GM23338 (cell line): Measurements from ENCODE around the gene PLEK. TPM values are rescaled to one million over a fixed set of nuclear protein-coding genes. Genes with fewer than 3 reads are reported as not detected.

Experiments used
- ATAC-seq: fragments of 200-7000 bp; cut with Tn5 transposase; 3 replicates; pipeline ENCODE4 v1.9.1; 2020
- DNase-seq: peaks from one replicate; pipeline ENCODE4 v3.0.0-alpha.2; 2015; ENCODE audit warnings: low spot score
- H2AFZ ChIP-seq: fragments of 200-600 bp; sonication (generic); 2 replicates; pipeline ENCODE4 v1.8.0; 2016; ENCODE audit warnings: antibody characterized with exemption, mild to moderate bottlenecking, moderate library complexity
- H3F3A ChIP-seq: fragments of 200-600 bp; sonication (generic); replicated peaks from 2 replicates; pipeline ENCODE4 v1.8.0; 2017; ENCODE audit warnings: antibody characterized with exemption, mixed run types, low read depth
- H3K27ac ChIP-seq: fragments of 200-600 bp; sonication (generic); 2 replicates; pipeline ENCODE4 v1.6.1; 2016; ENCODE audit warnings: low read depth
- H3K27me3 ChIP-seq: fragments of 200-600 bp; sonication (generic); 2 replicates; pipeline ENCODE4 v1.8.0; 2016; ENCODE audit warnings: mild to moderate bottlenecking, mixed run types, moderate library complexity; ENCODE audit not compliant: insufficient read depth
- H3K36me3 ChIP-seq: fragments of 200-600 bp; sonication (generic); 2 replicates; pipeline ENCODE4 v1.8.0; 2016; ENCODE audit warnings: mild to moderate bottlenecking; ENCODE audit not compliant: insufficient read depth
- H3K4me1 ChIP-seq: fragments of 200-600 bp; sonication (generic); 2 replicates; pipeline ENCODE4 v1.8.0; 2016; ENCODE audit warnings: mild to moderate bottlenecking, moderate library complexity; ENCODE audit not compliant: insufficient read depth
- H3K4me2 ChIP-seq: fragments of 200-600 bp; sonication (generic); 2 replicates; pipeline ENCODE4 v1.7.1; 2017; ENCODE audit warnings: mixed run types
- H3K4me3 ChIP-seq: fragments of 200-600 bp; sonication (generic); 2 replicates; pipeline ENCODE4 v1.6.1; 2016; ENCODE audit warnings: mixed run types
- H3K79me2 ChIP-seq: fragments of 200-600 bp; sonication (generic); replicated peaks from 2 replicates; pipeline ENCODE4 v1.8.0; 2017; ENCODE audit warnings: mild to moderate bottlenecking; ENCODE audit not compliant: insufficient read depth
- H3K9me2 ChIP-seq: fragments of 200-600 bp; sonication (generic); 2 replicates; pipeline ENCODE4 v1.8.0; 2017; ENCODE audit not compliant: insufficient read depth
- H4K20me1 ChIP-seq: fragments of 200-600 bp; sonication (generic); replicated peaks from 2 replicates; pipeline ENCODE4 v1.8.0; 2017; ENCODE audit warnings: mild to moderate bottlenecking; ENCODE audit not compliant: insufficient read depth
- H3K27ac Mint-ChIP-seq: 2 replicates; pipeline ENCODE4 v1.8.0; 2020; ENCODE audit warnings: inconsistent platforms, mild to moderate bottlenecking, moderate library complexity, mixed read lengths
- H3K27me3 Mint-ChIP-seq: 3 replicates; pipeline ENCODE4 v1.8.0; 2022; ENCODE audit warnings: low read depth, mild to moderate bottlenecking, moderate library complexity, mixed read lengths, inconsistent platforms; ENCODE audit not compliant: insufficient read depth, poor library complexity
- H3K36me3 Mint-ChIP-seq: 3 replicates; pipeline ENCODE4 v1.8.0; 2021; ENCODE audit warnings: low read depth, mild to moderate bottlenecking, inconsistent platforms, moderate library complexity, mixed read lengths
- H3K4me1 Mint-ChIP-seq: 3 replicates; pipeline ENCODE4 v1.8.0; 2020; ENCODE audit warnings: mild to moderate bottlenecking, inconsistent platforms, mixed read lengths
- H3K4me3 Mint-ChIP-seq: 3 replicates; pipeline ENCODE4 v1.8.0; 2021; ENCODE audit warnings: moderate library complexity, mild to moderate bottlenecking, inconsistent platforms, mixed read lengths
- H3K9me3 Mint-ChIP-seq: 3 replicates; pipeline ENCODE4 v1.8.0; 2020; ENCODE audit warnings: moderate library complexity, mild to moderate bottlenecking, inconsistent platforms, mixed read lengths
- EZH2 ChIP-seq: fragments of 200-600 bp; sonication (generic); IDR thresholded peaks from one replicate; pipeline ENCODE4 v1.8.0; 2017; ENCODE audit warnings: antibody characterized with exemption, mild to moderate bottlenecking, low read depth; ENCODE audit not compliant: unreplicated experiment
- EZH2phosphoT487 ChIP-seq: fragments of 200-600 bp; sonication (generic); IDR thresholded peaks from one replicate; pipeline ENCODE4 v1.8.1; 2018; ENCODE audit warnings: antibody characterized with exemption; ENCODE audit not compliant: unreplicated experiment
- JUNB ChIP-seq: IDR thresholded peaks from one replicate; pipeline ENCODE4 v1.6.1; 2016; ENCODE audit warnings: antibody characterized with exemption; ENCODE audit not compliant: unreplicated experiment
- NANOG ChIP-seq: IDR thresholded peaks from 2 replicates; pipeline ENCODE4 v1.6.1; 2016; ENCODE audit warnings: antibody characterized with exemption, borderline replicate concordance
- POLR2AphosphoS5 ChIP-seq: IDR thresholded peaks from 2 replicates; pipeline ENCODE4 v1.6.1; 2016; ENCODE audit warnings: antibody characterized with exemption, low read depth
- STAT1 ChIP-seq: IDR thresholded peaks from one replicate; pipeline ENCODE4 v1.6.1; 2016; ENCODE audit warnings: antibody characterized with exemption; ENCODE audit not compliant: unreplicated experiment
- ZNF114 ChIP-seq: fragments of 250-450 bp; sonication (Bioruptor Pico); IDR thresholded peaks from 2 replicates; pipeline ENCODE4 v1.5.0; 2020; ENCODE audit warnings: mild to moderate bottlenecking, moderate library complexity
- ZNF331 ChIP-seq: fragments of 250-450 bp; sonication (Bioruptor Pico); IDR thresholded peaks from 2 replicates; pipeline ENCODE4 v1.5.0; 2020; ENCODE audit warnings: low read depth, mild to moderate bottlenecking, moderate library complexity
- polyA plus RNA-seq: library from polyadenylated mRNA; unstranded; fragments of >200 nt; fragmentation: Nextera tagmentation; extraction: Ambion mirVana; gene quantifications from 2 replicates; pipeline ENCODE4 v1.2.1, GENCODE V29; 2016
- total RNA-seq: library from RNA; depleted of rRNA; stranded (reverse); fragments of >200 nt; shearing (Covaris generic); gene quantifications from 2 replicates; pipeline ENCODE4 v1.2.3, GENCODE V29; 2014
- TF ChIP-seq, protein P1 (sequence below): fragments of 250-450 bp; sonication (Bioruptor Pico); IDR thresholded peaks from 2 replicates; pipeline ENCODE4 v1.5.0; 2020; ENCODE audit warnings: mild to moderate bottlenecking, moderate library complexity

PLEK gene
- total and polyA plus RNA-seq, 2 experiments from 2014 or later: 0.06 TPM; not detected in 1

DNA sequence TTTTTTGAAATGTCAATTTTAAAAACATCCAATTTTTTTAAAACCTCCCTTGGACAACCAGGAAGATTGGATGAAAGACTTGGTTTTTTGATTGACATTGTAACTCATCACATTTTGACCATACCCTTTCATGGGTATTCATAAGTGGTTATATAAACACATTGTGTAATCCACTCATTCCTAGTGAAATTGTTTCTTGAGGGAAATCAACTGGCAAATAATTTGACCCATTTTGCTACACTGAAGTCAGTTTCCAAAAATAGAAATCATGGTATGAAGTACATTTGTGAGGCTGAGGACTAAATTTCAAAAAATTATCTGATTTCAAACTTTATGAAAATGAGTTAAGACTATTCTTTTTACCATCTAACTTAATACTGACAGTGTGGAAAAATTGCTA is 70.5 kb downstream of the PLEK start (continued):
- TF ChIP-seq, protein P1, sequence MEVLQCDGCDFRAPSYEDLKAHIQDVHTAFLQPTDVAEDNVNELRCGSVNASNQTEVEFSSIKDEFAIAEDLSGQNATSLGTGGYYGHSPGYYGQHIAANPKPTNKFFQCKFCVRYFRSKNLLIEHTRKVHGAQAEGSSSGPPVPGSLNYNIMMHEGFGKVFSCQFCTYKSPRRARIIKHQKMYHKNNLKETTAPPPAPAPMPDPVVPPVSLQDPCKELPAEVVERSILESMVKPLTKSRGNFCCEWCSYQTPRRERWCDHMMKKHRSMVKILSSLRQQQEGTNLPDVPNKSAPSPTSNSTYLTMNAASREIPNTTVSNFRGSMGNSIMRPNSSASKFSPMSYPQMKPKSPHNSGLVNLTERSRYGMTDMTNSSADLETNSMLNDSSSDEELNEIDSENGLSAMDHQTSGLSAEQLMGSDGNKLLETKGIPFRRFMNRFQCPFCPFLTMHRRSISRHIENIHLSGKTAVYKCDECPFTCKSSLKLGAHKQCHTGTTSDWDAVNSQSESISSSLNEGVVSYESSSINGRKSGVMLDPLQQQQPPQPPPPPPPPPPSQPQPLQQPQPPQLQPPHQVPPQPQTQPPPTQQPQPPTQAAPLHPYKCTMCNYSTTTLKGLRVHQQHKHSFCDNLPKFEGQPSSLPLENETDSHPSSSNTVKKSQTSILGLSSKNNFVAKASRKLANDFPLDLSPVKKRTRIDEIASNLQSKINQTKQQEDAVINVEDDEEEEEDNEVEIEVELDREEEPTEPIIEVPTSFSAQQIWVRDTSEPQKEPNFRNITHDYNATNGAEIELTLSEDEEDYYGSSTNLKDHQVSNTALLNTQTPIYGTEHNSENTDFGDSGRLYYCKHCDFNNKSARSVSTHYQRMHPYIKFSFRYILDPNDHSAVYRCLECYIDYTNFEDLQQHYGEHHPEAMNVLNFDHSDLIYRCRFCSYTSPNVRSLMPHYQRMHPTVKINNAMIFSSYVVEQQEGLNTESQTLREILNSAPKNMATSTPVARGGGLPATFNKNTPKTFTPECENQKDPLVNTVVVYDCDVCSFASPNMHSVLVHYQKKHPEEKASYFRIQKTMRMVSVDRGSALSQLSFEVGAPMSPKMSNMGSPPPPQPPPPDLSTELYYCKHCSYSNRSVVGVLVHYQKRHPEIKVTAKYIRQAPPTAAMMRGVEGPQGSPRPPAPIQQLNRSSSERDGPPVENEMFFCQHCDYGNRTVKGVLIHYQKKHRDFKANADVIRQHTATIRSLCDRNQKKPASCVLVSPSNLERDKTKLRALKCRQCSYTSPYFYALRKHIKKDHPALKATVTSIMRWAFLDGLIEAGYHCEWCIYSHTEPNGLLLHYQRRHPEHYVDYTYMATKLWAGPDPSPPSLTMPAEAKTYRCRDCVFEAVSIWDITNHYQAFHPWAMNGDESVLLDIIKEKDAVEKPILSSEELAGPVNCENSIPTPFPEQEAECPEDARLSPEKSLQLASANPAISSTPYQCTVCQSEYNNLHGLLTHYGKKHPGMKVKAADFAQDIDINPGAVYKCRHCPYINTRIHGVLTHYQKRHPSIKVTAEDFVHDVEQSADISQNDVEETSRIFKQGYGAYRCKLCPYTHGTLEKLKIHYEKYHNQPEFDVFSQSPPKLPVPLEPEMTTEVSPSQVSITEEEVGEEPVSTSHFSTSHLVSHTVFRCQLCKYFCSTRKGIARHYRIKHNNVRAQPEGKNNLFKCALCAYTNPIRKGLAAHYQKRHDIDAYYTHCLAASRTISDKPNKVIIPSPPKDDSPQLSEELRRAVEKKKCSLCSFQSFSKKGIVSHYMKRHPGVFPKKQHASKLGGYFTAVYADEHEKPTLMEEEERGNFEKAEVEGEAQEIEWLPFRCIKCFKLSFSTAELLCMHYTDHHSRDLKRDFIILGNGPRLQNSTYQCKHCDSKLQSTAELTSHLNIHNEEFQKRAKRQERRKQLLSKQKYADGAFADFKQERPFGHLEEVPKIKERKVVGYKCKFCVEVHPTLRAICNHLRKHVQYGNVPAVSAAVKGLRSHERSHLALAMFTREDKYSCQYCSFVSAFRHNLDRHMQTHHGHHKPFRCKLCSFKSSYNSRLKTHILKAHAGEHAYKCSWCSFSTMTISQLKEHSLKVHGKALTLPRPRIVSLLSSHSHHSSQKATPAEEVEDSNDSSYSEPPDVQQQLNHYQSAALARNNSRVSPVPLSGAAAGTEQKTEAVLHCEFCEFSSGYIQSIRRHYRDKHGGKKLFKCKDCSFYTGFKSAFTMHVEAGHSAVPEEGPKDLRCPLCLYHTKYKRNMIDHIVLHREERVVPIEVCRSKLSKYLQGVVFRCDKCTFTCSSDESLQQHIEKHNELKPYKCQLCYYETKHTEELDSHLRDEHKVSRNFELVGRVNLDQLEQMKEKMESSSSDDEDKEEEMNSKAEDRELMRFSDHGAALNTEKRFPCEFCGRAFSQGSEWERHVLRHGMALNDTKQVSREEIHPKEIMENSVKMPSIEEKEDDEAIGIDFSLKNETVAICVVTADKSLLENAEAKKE (CRISPR knock-in tag): no peak
- TF ChIP-seq NANOG (no peak), JUNB (no peak), EZH2 (no peak), EZH2phosphoT487 (no peak), STAT1 (no peak), POLR2AphosphoS5 (no peak), ZNF331 (no peak), ZNF114 (CRISPR knock-in tag) (no peak)

DNA sequence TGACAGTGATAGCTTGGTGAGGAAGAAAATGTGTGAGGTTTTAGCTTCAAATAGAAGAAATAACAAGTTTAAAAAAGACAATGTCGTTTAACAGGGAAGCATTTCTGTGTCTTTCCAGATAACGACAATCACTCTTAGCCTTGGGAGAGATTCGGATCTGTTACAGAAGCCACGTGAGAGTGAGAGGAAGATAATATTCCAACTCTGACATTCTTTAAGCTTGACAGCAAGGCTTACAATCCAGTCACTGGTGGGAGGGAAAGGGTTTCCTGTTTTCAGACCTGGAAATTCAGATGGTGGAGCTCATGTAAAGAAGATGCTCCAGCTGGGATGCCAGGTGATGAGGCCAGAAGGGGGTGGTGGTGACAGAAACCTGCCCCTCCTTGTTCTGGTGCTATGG is 71.2 kb downstream of the PLEK start:
- Histone ChIP-seq H3F3A (no peaks in the 10 kb centered on the region), H3K4me3 (no peak overlapping the region), H3K9me2 (no peaks in the 10 kb centered on the region), H3K4me1 (no peaks in the 10 kb centered on the region), H2AFZ (no peak overlapping the region), H3K79me2 (no peaks in the 10 kb centered on the region), H3K36me3 (no peaks in the 10 kb centered on the region), H3K27ac (no peak overlapping the region), H4K20me1 (no peaks in the 10 kb centered on the region), H3K27me3 (no peaks in the 10 kb centered on the region), H3K4me2 (no peak overlapping the region)
- no peak for TF ChIP-seq ZNF114 (CRISPR knock-in tag)
- no peak for ATAC-seq
- no peak overlapping the region for H3K4me3 Mint-ChIP-seq
- DNase-seq: no peak
- peaks cover 9% of the 10 kb centered on the region; the same call in 2 of the 3 replicates for H3K9me3 Mint-ChIP-seq
- no peak overlapping the region for H3K27ac Mint-ChIP-seq
- H3K27me3 Mint-ChIP-seq: no peaks in the 10 kb centered on the region
- H3K4me1 Mint-ChIP-seq: peaks cover 7% of the 10 kb centered on the region; the same call in 2 of the 3 replicates
- H3K36me3 Mint-ChIP-seq: no peaks in the 10 kb centered on the region
